ENCODE data around the gene KCTD16.

The KCTD16 gene

DNA sequence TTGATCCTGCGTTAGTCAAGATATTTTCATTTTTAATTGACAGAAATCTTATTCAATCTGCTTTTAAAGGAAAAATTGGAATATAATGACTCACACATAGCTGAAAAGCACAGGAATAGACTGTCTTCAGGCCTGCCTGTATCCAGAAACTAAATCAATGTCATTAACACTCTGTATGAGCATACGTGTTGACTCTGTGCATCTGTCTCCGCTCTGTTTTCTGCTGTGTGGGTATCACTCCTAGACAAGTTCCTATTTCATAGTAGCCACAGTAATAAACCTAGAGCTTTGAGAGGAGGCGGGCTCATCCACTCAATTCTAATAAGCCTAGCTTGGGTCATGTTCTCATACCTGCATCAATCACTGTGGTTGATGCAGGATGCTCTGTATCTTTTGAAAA lies 267.6 kb downstream of the KCTD16 start:
- ATAC-seq (ENCODE audit: low read depth), result no peak; the same call in 2 of the 3 replicates
- H3K4me1 ChIP-seq (ENCODE audit: insufficient read depth, poor library complexity, severe bottlenecking), result no peaks in the 10 kb centered on the region
- no peak overlapping the region for H3K27ac ChIP-seq (ENCODE audit: poor library complexity, severe bottlenecking)
- no peaks in the 10 kb centered on the region for H3K9me3 ChIP-seq (ENCODE audit: severe bottlenecking)
- TF ChIP-seq, protein P1, sequence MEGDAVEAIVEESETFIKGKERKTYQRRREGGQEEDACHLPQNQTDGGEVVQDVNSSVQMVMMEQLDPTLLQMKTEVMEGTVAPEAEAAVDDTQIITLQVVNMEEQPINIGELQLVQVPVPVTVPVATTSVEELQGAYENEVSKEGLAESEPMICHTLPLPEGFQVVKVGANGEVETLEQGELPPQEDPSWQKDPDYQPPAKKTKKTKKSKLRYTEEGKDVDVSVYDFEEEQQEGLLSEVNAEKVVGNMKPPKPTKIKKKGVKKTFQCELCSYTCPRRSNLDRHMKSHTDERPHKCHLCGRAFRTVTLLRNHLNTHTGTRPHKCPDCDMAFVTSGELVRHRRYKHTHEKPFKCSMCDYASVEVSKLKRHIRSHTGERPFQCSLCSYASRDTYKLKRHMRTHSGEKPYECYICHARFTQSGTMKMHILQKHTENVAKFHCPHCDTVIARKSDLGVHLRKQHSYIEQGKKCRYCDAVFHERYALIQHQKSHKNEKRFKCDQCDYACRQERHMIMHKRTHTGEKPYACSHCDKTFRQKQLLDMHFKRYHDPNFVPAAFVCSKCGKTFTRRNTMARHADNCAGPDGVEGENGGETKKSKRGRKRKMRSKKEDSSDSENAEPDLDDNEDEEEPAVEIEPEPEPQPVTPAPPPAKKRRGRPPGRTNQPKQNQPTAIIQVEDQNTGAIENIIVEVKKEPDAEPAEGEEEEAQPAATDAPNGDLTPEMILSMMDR (IDR thresholded peaks at IDR 0.05; ENCODE audit: poor library complexity, severe bottlenecking), result no peak
- H3K27me3 ChIP-seq (ENCODE audit: insufficient read depth, poor library complexity, severe bottlenecking), result no peaks in the 10 kb centered on the region
- no peak overlapping the region for H3K4me3 ChIP-seq (ENCODE audit: severe bottlenecking)
- no peaks in the 10 kb centered on the region for H3K36me3 ChIP-seq (ENCODE audit: low read depth)
- no peak for DNase-seq (ENCODE audit: low spot score)

DNA sequence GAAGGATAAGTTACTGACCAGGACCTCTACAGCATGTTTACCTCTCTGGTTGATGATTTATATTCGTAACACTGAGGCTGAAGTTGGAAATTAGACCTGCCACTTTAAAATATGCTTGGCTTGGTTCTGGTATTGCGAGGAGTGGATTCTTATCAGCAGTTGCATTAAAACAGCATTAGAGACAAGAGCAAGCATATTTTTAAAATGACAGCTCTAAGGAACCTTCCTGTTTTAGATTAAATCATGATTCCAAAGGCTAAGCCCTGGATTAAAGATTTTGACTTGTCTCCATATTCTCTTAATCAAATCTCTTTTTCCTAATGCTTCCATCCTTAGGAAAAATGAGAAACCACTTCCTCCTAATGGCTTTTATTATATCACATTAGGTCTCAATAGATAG lies 277.8 kb downstream of the KCTD16 start:
- ATAC-seq (ENCODE audit: low read depth), result no peak
- H3K4me1 ChIP-seq (ENCODE audit: insufficient read depth, poor library complexity, severe bottlenecking), result no peaks in the 10 kb centered on the region
- H3K36me3 ChIP-seq (ENCODE audit: low read depth), result no peaks in the 10 kb centered on the region
- no peaks in the 10 kb centered on the region for H3K27me3 ChIP-seq (ENCODE audit: insufficient read depth, poor library complexity, severe bottlenecking)
- TF ChIP-seq, protein P1 (IDR thresholded peaks at IDR 0.05; ENCODE audit: poor library complexity, severe bottlenecking), result no peak
- H3K4me3 ChIP-seq (ENCODE audit: severe bottlenecking), result no peak overlapping the region
- no peak overlapping the region for H3K27ac ChIP-seq (ENCODE audit: poor library complexity, severe bottlenecking)
- DNase-seq (ENCODE audit: low spot score), result no peak
- H3K9me3 ChIP-seq (ENCODE audit: severe bottlenecking), result peaks cover 2% of the 10 kb centered on the region

DNA sequence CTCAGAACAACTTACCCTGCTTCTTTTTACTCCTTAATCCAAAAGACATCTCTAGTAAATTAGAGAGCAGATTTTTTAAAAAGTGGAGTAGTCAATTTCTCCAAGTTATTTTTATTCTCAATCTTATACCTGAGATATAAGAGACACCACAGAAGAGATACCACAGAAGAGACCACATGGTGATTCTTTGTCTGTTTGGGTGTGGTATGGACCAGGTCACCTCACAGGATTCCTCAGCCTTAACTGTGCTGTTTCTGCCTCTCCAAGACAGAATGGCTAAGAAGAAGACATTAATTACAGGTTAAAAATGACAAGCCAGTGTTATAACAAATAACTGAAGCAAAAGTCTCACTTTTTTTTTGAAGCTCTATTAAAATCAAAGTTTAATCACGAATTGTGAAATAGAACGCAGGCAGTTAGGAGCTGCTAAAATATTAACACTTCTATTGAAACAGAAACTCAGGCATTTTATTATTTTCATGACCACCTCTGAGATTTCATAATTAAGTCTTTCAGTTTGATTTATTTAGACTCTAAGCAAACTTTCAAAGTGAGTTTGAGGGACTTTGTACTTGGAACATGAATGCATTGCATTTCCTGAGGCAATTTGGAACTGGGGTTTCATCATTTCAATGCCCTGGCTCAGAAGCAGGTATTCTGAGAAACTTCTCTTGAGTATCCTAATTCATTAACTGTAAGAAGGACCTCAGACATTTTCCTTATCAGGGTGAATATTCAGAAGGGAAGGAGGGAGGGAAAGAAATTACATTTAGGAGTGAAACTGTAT lies 280.7 kb downstream of the KCTD16 start:
- Histone ChIP-seq H3K27ac (ENCODE audit: poor library complexity, severe bottlenecking) (no peak overlapping the region), H3K9me3 (ENCODE audit: severe bottlenecking) (peaks cover 2% of the 10 kb centered on the region), H3K4me1 (ENCODE audit: insufficient read depth, poor library complexity, severe bottlenecking) (no peaks in the 10 kb centered on the region), H3K4me3 (ENCODE audit: severe bottlenecking) (no peak overlapping the region), H3K27me3 (ENCODE audit: insufficient read depth, poor library complexity, severe bottlenecking) (peaks cover 4% of the 10 kb centered on the region), H3K36me3 (ENCODE audit: low read depth) (no peaks in the 10 kb centered on the region)
- DNase-seq (ENCODE audit: low spot score), result no peak
- TF ChIP-seq, protein P1 (IDR thresholded peaks at IDR 0.05; ENCODE audit: poor library complexity, severe bottlenecking), result no peak
- ATAC-seq (ENCODE audit: low read depth), result no peak

DNA sequence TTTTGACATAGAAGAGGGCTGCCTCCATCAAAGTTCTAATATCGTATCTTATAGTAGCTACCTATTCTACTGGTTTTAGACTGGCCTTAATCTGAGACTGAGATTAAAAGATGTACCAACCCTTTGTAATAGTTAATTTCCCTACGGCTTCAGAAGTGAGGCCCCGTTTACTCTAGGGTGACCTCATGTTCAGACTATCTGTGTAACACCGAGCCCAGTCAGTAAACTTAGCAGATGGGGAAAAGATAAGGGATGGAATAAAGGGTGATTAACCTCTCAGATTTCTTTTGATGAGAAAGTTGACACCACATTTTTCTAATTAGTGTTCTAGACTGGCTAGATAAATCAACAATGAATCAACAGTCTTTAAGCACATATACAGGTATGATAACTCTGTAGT lies 283.1 kb downstream of the KCTD16 start:
- no peak for ATAC-seq (ENCODE audit: low read depth)
- no peaks in the 10 kb centered on the region for H3K4me1 ChIP-seq (ENCODE audit: insufficient read depth, poor library complexity, severe bottlenecking)
- no peaks in the 10 kb centered on the region for H3K36me3 ChIP-seq (ENCODE audit: low read depth)
- TF ChIP-seq, protein P1 (IDR thresholded peaks at IDR 0.05; ENCODE audit: poor library complexity, severe bottlenecking), result no peak
- peaks cover 6% of the 10 kb centered on the region for H3K27me3 ChIP-seq (ENCODE audit: insufficient read depth, poor library complexity, severe bottlenecking)
- DNase-seq (ENCODE audit: low spot score), result no peak
- no peak overlapping the region for H3K27ac ChIP-seq (ENCODE audit: poor library complexity, severe bottlenecking)
- no peak overlapping the region for H3K4me3 ChIP-seq (ENCODE audit: severe bottlenecking)
- peaks cover 2% of the 10 kb centered on the region for H3K9me3 ChIP-seq (ENCODE audit: severe bottlenecking)

DNA sequence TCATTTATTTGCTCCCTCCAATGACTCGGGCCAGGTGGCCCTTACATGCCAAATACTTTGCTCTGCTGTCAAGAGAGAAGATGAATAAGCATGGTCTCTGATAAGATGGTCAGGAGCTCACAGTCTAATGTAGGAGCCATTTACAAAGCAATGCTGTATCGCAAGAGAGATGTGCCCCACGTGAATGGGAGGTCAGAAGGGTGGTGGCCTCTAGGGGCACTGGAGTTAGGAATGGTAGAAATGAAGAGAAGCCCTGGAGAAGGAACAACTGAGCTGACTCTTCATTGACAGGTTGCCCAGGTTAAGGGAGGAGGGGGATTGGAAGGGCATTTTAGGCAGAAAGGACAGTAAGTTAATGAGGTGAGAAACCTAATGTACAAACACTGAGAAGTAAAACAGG lies 286.5 kb downstream of the KCTD16 start:
- Histone ChIP-seq H3K9me3 (ENCODE audit: severe bottlenecking) (no peaks in the 10 kb centered on the region), H3K27me3 (ENCODE audit: insufficient read depth, poor library complexity, severe bottlenecking) (peaks cover 6% of the 10 kb centered on the region), H3K27ac (ENCODE audit: poor library complexity, severe bottlenecking) (no peak overlapping the region), H3K4me3 (ENCODE audit: severe bottlenecking) (no peak overlapping the region), H3K4me1 (ENCODE audit: insufficient read depth, poor library complexity, severe bottlenecking) (no peaks in the 10 kb centered on the region), H3K36me3 (ENCODE audit: low read depth) (no peaks in the 10 kb centered on the region)
- TF ChIP-seq, protein P1 (IDR thresholded peaks at IDR 0.05; ENCODE audit: poor library complexity, severe bottlenecking), result no peak
- DNase-seq (ENCODE audit: low spot score) (no peak), ATAC-seq (ENCODE audit: low read depth) (no peak)

Data from RWPE2 (cell line).